Forelimb muscle (tissue), 1 donor: ENCODE data around the gene CNGA1. TPM values are rescaled to one million over a fixed set of nuclear protein-coding genes. Genes with fewer than 3 reads are reported as not detected.

Source experiments
- DNase-seq: peaks from one replicate; pipeline ENCODE4 v3.0.0-alpha.2; 2013; ENCODE audit warnings: low read depth
- polyA plus RNA-seq: library from polyadenylated mRNA; unstranded; fragments of 120-200 nt; gene quantifications from one replicate; pipeline ENCODE4 v1.2.1, GENCODE V29; 2013; ENCODE audit not compliant: insufficient read length

CNGA1 gene
- polyA plus RNA-seq, 1 donor = 0.94 TPM

DNA sequence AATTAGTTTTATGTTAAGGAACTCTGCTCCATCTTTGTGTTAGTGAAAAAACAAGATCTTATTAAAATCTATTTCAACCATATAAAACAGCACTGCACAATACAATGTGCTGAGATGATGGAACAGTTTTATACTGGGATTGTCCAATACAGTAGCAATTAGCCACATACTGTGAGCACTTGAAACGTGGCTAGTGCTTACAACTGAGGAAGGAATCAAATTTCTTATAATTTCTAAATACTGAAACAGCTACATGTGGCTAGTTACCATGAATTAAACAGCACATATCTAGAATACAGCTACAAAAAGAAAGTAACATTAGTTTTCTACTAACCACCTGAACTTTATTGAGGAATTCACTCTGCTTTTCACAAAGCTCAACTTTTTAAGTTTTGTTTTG is 116.8 kb downstream of the CNGA1 start:
- DNase-seq = no peak

DNA sequence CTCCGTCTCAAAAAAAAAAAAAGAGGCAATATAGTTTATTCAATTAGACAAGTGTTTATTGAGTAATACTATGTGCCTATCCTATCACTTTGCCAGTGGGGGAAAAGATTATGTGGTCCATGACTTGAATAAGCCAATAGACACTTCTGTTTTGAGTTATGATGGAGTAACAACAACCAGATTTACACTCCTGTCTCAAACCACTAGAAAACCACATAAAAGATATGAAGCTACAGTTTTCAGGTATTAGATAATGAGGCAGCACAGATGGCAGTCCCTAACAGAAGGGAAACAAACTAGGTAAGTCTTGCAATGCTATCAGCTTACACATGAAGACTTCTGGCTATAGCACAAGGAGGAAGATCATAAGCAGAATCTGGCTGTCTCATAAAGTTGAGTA is 124.6 kb downstream of the CNGA1 start:
- DNase-seq = no peak

Other genes with a start within 250 kb of the CNGA1 start
- gene CORIN, start 178.6 kb downstream of the CNGA1 start, polyA plus RNA-seq = 1.4 TPM
- gene NFXL1, start 102.1 kb downstream of the CNGA1 start, polyA plus RNA-seq = 8.4 TPM
- gene NIPAL1, start 91 bp upstream of the CNGA1 start, polyA plus RNA-seq = 4.5 TPM
- gene TXK, start 117.6 kb upstream of the CNGA1 start, polyA plus RNA-seq = 0.48 TPM